ENCODE data around the gene RNF26.
A peak's percentile ranks its signal among the peaks of the same experiment; 100 is the strongest.

RNF26 gene

DNA sequence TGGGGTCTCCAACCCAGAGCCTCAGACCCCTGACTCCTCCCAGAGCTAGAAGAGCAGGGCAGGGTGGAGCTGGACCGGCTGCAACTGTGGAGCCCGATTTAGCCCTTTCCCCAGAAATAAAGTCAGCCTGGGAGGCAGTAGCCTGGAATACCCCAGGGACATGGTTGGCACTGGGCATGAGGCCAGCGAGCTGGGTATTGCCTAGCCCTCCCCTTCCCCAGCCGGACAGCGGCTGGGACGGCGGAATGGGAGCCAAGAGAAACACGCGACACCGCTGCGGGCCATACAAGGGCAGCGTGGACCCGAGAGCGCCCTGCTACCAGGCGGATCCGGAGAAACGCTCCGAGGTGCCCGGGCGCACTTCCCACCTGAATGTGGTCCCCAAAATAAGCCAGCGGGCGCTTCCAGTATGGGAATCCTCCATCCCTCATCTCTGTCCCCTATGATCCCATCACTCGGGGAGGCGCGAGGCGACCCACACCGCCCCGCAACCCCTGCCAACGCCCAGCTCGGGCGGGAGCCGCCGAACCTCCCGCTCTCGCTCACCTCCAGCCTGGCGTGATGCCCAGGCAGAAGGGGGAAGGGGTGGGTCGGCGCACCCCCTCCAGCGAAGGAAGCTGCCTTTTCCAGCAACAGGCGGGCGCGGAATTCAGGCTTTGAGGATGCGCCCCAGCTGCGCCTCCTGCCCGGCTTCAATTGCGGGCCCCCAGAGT is 18.2 kb upstream of the RNF26 start:
- DNase-seq, result peak; percentile 62

DNA sequence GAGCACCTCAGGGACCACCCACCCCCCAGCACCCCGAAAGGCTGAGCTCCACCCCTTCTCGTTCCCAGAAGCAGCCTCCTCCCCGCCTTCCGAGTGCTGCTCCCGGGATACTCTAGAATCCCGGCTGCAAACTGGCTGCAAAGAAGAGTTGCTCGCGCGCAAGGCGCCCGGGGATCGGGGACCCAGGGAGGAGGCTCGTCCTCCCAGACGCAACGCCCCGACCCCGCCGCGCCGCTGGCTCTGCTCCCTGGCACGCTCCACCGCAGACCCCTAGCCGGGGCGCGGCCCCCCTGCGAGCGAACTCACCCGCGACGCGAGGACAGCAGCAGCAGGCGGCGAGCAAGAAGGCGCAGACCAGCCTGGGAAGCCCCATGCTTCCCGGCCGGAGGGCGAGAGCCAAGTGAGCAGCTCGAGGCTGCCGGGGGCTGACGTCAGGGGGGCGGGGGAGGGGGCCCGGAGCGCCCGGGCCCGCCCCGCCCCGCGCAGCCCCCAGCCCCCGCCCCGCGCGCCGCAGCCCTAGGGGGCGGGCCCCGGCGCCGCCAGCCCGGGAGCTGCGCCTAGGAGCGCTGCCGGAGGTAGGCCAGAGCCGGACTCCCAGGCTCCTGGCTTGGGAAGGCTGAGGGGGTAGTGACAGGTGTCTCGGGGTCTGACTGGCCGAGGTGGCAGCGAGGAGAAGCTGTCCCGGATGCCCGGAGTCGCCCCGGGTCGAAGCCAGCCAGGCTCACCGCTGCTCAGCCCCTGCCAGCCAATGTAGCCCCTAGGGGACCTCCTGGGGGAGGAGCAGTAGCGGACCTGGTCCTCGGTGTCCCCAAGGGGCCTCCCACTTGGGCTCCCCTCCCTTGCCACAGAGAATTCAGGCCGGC is 17.4 kb upstream of the RNF26 start, which contains the start of gene MCAM:
Gene MCAM, minus strand, starts transcription at position 402 of the 863 bp plus-strand sequence. Its CDS starts 29 bp downstream, at position 373.
- DNase-seq, result peak; percentile 71

DNA sequence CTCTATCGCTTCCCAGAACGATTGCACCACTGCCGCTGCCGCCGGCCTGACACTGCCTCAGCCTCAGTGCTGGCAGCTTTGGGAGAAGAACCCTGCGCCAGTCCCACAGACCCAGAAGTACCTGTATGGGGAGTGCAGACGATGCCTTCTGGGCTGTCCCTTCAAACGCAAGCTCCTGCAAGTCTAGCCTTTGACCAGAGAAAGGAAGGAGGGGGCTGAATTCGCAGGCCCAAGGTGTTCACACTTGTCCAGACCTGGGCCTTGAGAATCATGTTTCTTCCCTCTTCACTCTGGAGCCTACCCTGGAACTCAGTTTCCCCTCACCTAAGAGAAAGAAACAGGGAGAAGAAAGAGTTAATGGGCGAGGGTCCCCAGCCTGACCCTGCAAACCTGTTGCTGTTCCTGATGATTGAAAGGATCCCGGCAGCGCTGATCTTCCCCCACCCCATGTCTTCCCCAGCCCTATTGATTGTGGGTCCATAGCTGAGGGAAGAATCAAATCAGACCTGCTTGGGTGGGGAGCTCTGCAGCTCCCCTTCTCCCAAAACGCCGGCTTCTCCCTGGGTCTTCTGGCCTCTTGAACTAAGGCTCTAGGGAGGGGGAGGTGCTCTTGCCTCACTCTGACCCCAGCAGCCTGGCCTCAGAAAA is 16.6 kb upstream of the RNF26 start:
- no peak for DNase-seq

DNA sequence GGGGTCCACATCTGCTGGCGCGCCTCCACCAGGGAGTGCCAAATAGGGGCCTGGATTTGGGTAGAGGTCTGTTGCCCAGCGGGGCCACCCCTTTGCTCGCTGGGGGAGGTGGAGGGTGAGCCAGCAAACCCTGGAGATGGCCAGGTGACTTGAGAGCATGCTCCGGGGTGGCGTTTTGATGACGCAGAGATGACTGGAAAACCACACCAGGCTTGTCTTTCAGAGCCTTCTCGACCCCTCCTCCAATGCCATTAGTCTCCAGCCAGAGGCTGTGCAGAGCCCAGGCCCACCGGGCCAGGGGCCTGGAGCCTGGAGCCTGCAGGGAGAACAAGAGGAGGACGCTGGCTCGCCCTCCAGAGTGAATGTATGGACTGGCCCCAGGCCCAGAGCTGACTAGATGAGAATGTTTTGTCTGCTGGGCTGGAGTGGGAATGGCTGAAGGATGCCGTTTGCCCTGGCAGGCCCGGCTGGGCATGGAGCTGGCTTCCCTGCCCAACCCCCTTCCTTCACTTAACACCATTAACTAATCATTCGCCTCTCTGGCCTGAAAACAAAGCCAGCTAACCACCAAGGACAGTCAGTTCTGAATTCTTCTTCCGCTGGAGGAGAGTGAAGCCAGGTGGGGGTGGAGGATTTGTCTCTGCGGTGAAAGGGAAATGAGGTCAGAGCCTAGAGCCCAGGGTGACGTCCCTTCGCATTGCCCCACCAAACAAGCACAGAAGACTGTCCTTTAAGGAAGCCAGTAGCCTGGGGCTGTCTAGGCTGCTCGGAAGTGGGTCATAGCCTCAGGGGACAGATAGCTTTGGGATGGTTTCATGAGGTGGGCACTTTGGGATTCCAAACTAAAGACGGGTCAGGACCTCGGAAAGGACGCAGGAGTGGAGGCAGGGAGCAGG is 15.8 kb upstream of the RNF26 start:
- DNase-seq, result peak; percentile 82

DNA sequence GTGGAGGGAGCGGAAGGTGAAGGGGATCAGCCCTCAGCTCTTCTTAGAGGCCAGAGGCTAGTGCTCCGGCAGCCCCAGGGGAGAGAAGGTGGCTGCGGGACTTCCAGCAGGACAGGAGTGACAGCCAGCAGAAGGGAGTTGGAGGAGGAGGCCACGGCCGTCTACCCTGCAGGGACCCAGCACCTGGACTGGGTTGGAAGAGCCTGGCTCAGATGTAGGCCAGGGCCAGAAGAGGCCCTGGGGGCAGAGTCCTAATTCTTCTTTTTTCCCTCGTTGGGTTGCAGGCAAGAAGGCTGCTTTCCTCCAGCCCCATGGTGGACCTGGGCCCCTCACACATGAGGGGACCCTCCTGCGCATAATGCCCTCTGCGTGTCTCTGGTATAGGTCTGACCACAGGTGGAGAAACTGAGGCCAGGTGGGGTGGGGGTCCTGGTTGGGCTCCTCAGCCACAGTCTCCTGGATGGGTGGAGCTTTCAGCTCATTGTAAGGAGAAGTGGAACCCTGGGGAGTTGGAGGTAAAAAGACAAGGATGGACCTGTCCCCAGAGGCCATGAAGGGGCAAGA is 15.1 kb upstream of the RNF26 start:
- no peak for DNase-seq

DNA sequence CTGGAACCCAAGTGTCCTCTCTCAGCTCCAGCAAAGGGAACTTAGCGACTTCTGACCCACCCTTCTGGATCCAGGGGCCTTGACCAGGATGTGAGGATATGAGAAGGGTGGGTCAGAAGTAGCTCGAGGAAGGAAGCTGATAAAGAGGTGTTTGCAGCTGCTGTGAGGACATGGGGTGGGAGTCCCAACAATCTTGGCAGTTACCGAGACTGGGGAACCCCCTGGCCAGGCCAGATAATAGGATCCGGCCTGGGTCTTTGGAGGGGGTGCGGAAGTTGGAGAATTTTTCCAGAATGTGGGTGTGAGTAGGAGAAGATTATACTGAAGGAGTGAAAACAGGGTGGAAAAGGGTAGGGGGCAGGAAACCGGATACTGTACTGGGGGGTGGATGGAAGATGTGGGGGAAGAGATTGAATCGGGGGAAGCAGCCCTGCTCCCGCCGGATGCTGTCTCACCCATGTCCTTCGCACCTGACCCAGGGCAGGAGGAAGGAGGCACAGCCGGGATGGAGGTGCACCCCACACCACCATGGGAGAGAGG is 14.6 kb upstream of the RNF26 start:
- DNase-seq, result no peak

DNA sequence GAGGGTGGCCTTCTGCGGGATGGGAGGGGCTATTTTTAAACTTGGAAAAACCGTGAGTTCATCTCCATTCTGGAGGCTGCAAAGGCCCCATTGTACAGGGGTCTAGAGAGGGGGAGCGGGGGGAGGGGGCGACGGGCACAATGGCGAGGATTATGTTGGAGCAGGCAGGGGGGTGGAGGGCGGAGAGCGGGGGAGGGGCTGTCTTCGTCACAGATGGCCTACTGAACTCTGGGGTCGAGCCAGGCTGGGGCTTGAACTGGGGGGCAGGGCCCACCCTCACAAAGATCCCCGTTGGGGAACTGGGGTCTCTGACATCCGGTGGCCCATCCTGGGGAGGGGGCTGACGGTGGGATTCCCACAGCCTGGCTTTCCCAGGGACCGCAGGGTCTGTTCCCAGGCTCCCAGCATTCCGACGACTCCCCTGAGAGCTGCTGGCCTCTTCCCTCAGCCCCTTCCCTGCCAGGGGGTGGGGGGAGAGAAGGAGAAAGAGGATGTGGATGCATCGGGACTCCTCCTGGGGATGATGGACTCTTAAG is 14.0 kb upstream of the RNF26 start:
- peak; percentile 90 for DNase-seq

DNA sequence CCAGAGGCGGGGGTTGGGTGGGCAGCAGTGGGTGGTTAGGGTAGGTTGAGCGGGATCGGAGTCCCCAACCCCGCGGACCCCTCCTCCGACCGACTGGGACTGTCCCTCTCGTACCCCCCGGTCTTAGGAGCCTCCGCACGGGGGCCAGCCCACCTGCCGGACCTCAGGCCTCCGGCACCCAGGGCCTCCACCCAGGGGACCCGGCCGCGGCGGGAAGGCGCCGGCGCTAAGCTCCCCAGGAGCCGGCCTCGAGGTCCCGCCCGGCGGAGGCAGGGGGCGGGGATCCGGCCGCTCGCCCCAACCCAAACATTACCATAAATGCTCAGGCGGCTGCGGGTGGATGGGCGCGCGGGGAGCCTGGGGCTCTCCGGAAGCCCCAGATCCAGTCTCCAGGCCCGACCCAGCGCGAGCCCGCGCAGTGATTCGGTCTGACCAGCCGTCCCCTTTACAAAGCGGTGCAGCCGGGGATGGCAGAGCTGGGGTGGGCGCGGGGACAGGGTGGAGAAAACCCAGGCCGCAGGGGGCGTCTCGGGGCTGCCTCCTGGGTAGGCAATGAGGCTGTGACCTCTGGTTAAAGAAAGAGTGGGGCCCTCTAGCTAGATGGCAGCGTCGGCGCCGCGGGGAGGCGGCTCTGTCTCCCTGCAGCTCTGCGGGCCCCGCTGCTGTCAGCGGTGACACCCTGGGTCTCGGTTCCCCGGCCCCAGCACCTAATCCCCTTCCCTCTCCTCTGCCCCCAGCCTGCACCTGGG is 13.4 kb upstream of the RNF26 start:
- peak; percentile 87 for DNase-seq

DNA sequence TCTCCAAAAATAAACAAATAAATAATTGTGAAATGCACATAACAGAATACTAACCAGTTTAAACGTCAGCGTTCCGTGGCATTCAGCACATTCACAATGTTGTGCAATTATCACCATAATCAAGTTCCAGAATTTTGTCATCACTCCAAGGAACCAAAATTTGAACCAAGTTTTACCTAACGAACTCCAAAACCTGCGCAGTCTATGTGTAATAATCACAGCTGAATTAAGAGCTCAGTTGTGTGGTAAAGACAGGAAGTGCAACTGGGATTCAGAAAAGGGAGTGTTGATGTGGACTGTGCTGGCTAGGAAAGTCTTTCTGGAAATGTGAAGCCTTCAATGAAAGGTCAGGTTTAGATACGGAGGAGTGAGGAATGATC is 12.0 kb upstream of the RNF26 start:
- DNase-seq, result no peak

DNA sequence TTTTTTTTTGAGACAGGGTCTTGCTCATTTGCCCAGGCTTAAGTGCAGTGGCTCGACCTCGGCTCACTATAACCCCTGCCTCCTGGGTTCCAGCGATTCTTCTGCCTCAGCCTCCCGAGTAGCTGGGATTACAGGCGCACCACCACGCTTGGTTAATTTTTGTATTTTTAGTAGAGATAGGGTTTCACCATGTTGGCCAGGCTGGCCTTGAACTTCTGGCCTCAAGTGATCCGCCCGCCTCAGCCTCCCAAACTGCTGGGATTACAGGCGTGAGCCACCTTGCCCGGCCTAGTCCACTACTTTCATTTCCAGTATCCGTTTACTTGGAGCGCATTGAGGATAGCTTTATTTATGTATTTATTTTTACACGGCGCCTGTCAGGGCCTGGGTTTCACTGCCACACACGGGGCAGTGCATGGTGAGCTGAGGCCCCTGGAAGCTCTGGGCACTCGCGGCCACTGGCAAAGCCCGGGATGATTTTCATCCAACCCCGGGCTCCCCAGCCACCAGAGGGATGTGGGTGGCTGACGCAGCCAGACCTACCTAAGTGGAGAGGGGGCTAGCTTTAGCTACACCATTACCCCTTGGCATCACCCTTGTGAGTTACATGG is 11.3 kb upstream of the RNF26 start:
- DNase-seq, result no peak

DNA sequence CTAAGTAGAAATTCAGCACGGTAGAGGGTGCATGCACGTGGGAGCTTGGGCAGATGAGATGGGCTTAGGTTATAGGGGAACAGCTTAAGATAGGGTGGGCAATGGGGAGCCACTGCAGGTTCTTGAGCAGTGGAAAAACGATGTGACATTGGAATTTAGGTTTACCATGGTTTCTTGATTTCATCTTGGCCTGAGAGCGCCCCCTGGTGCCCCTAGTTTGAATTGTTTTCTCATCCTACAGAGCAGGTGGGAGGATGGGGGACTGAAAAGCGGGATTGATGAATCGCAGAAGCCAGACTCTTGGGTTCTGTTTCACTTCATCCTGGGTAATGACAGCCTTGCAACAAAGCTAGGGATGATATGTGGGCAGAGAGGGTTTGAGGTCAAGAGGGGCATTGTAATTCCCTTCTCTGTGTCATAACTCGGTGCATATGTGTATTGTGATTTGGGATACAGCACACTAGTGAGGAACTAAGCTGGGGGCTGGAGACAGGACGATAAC is 10.7 kb upstream of the RNF26 start:
- peak; percentile 72 for DNase-seq

DNA sequence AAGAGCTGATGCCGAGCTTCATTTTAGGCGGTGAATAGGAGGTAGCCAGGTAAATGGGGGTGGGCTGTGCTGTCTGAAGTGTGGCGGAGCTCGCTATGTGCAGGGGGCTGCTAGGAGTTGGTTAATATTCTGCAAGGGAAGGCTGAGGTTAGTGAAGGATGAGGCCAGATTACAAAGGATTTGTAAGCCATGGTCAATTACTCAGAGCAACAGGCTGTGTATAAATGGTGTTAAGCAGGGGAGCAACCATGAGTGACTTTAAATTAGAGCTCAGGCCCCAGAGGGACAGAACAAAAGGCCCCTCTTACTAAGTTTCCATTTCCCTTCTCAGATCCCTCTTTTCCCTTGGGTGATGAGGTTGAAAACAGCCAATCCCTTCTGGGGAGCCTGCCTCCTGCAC is 10.1 kb upstream of the RNF26 start:
- DNase-seq, result no peak

DNA sequence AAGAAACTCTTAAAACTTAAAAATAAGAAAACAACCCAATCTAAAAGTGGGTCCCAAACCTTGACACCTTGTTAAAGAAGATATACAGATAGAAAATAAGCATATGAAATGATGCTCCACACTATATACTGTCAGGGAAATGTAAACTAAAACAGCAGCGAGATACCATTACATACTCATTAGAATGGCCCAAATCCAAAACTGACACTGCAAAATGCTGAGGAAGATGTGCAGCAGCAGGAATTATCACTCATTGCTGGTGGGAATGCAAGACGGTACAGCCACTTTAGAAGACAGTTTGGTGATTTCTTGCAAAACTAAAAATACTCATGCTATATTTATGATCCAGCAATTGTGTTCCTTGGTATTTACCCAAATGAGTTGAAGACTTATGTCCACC is 5.0 kb upstream of the RNF26 start:
- no peak for DNase-seq

DNA sequence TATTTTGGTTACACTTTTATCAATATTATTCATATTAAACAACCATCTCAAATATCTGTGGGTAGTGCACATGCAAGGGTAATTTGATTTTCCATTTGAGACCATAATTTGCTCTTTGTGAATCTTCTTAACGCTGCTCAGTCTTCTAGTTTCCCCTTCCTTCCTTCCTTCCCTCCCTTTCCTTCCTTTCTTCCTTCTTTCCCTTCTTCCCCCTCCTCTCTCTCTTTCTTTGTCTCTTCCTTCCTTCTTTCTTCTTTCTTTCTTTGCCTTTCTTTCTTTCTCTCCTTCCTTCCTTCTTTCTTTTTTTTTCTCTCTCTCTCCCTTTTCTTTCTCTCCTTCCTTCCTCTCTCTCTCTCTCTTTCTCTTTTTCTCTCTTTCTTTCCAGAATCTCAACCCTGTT is 4.1 kb upstream of the RNF26 start:
- no peak for DNase-seq

DNA sequence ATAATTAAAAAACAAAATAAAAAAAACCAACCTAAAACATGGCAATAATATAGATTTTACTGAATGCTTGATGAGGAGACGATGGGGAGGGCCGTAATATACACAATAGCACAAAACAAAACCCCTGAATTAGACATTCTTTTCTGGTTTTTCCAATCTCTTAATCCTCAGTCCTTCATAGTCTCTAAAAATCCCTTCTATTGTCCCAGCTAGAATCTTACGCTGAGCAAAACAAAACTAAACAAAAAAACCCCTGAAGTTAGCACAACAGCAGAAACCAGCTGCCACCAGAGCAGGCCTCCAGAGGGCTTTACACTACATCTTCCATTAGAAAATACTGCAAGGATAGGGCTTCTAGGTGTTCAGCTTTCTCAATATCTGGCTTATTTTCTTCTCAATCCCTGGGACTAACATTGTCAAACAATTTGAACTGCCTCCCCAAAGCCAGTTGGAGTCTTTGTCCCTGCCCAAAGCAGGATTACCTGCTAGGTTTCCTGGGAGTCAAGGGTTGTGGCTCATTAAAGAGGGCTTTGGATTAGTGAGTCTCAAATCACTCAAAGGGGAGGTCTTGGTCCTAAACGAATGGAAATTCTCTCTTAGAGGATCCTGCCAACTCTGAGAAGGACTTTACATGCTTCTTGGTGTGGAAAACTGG is 2.1 kb upstream of the RNF26 start:
- DNase-seq, result no peak

DNA sequence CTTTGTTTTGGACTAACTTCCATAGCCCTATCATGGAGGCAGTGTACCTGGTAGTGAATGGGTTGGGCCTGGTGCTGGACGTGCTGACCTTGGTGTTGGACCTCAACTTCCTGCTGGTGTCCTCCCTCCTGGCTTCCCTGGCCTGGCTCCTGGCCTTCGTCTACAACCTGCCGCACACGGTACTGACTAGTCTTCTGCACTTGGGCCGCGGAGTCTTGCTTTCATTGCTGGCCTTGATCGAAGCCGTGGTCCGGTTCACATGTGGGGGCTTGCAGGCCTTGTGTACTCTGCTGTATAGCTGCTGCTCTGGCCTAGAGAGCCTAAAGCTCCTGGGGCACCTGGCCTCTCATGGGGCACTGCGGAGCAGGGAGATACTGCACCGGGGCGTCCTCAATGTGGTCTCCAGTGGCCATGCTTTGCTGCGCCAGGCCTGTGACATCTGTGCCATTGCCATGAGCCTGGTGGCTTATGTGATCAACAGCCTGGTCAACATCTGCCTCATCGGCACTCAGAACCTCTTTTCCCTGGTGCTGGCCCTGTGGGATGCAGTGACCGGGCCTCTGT is 846 bp downstream of the RNF26 start:
- no peak for DNase-seq

DNA sequence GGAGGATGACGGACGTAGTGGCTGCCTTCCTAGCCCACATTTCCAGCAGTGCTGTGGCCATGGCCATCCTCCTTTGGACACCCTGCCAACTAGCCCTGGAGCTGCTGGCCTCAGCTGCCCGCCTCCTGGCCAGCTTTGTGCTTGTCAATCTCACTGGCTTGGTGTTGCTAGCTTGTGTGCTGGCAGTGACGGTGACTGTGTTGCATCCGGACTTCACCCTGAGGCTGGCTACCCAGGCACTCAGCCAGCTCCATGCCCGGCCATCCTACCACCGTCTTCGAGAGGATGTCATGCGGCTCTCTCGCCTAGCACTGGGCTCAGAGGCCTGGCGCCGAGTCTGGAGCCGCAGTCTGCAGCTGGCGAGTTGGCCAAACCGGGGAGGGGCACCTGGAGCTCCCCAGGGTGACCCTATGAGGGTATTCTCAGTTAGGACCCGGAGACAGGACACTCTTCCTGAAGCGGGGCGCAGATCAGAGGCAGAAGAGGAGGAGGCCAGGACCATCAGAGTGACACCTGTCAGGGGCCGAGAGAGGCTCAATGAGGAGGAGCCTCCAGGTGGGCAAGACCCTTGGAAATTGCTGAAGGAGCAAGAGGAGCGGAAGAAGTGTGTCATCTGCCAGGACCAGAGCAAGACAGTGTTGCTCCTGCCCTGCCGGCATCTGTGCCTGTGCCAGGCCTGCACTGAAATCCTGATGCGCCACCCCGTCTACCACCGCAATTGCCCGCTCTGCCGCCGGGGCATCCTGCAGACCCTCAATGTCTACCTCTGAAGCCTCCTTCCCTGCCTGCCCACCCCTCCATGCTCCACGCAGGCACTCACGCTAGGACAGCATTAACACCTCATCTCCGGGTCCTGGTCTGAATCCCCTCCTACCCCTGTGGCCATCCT is 1.6 kb downstream of the RNF26 start:
- DNase-seq, result no peak

All from fibroblast of skin of back (primary cell).